ENCODE data around the gene KCNH5.

KCNH5 gene

DNA sequence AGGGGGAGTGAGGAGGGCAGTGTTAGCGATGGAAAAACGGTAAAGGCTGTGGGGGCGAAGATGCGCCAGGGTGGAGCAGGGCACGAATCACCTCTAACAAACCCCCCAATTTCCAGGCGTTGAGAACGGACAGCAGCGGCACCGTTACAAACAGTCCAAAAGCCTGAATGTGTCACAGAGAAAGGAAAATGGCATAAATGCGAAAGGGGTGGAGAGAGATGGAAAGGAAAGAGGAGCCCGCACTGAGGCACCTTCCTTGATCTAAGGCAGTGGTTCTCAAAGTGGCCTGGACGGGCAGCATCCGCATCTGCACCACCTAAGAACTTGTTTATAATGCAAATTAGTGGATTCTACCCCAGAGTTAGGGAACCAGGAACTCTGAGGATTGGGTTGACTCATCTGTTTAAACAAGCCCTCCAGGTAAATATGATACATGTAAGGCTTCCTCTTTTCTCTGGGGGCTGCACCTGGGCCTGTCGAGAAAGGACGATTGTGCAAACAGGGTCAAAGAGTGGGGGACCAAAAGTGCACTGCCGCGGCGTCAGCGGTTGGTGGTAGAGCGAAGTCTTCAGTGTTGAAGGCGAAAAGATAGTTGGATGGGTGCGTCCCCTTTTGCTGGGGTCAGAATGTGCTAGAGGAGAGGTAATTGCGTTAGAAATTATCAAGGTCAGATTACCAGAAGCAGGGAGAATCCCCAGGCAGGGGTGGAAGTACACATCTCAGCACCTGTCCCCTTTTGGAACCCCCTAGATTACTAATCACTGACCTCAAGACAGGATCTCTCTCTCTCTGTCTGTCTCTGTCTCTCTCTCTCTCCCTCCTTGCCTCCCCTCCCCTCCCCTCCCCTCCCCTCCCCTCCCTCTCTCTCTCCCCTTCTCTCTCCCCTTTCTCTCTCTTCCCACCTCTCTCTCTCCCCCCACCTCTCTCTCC is 1.3 kb upstream of the KCNH5 start:
- TF ChIP-seq SIN3A (IDR thresholded peaks at IDR 0.05; ENCODE audit: borderline replicate concordance, insufficient read depth, low read length), result no peak
- no peak for TF ChIP-seq FOXP2 (optimal IDR thresholded peaks at IDR 0.05; ENCODE audit: borderline replicate concordance, extremely low read depth, extremely low read length, insufficient read depth)
- no peak for TF ChIP-seq TAF1 (IDR thresholded peaks at IDR 0.05; ENCODE audit: borderline replicate concordance, insufficient read depth, low read length)
- TF ChIP-seq REST (IDR thresholded peaks at IDR 0.05; ENCODE audit: insufficient read depth in 1 of 2, low read depth in 2 of 2, low read length in 2 of 2), result no peak
- no peak for TF ChIP-seq POLR2AphosphoS5 (IDR thresholded peaks at IDR 0.05; ENCODE audit: low read depth, low read length)

- TF ChIP-seq SIN3A (IDR thresholded peaks at IDR 0.05; ENCODE audit: borderline replicate concordance, insufficient read depth, low read length) (no peak), REST (IDR thresholded peaks at IDR 0.05; ENCODE audit: insufficient read depth in 1 of 2, low read depth in 2 of 2, low read length in 2 of 2) (no peak), POLR2AphosphoS5 (IDR thresholded peaks at IDR 0.05; ENCODE audit: low read depth, low read length) (no peak), FOXP2 (optimal IDR thresholded peaks at IDR 0.05; ENCODE audit: borderline replicate concordance, extremely low read depth, extremely low read length, insufficient read depth) (no peak), TAF1 (IDR thresholded peaks at IDR 0.05; ENCODE audit: borderline replicate concordance, insufficient read depth, low read length) (no peak)
Measured at GRCh38 chr14:63045612-63046320, 508 bp upstream of the KCNH5 start.

- no peak for TF ChIP-seq REST (IDR thresholded peaks at IDR 0.05; ENCODE audit: insufficient read depth in 1 of 2, low read depth in 2 of 2, low read length in 2 of 2)
- no peak for TF ChIP-seq SIN3A (IDR thresholded peaks at IDR 0.05; ENCODE audit: borderline replicate concordance, insufficient read depth, low read length)
- no peak for TF ChIP-seq TAF1 (IDR thresholded peaks at IDR 0.05; ENCODE audit: borderline replicate concordance, insufficient read depth, low read length)
- TF ChIP-seq FOXP2 (optimal IDR thresholded peaks at IDR 0.05; ENCODE audit: borderline replicate concordance, extremely low read depth, extremely low read length, insufficient read depth), result no peak
- TF ChIP-seq POLR2AphosphoS5 (IDR thresholded peaks at IDR 0.05; ENCODE audit: low read depth, low read length), result no peak
Measured at GRCh38 chr14:63039866-63040265, 5.4 kb downstream of the KCNH5 start.

- TF ChIP-seq POLR2AphosphoS5 (IDR thresholded peaks at IDR 0.05; ENCODE audit: low read depth, low read length) (no peak), TAF1 (IDR thresholded peaks at IDR 0.05; ENCODE audit: borderline replicate concordance, insufficient read depth, low read length) (no peak), SIN3A (IDR thresholded peaks at IDR 0.05; ENCODE audit: borderline replicate concordance, insufficient read depth, low read length) (no peak), FOXP2 (optimal IDR thresholded peaks at IDR 0.05; ENCODE audit: borderline replicate concordance, extremely low read depth, extremely low read length, insufficient read depth) (no peak), REST (IDR thresholded peaks at IDR 0.05; ENCODE audit: insufficient read depth in 1 of 2, low read depth in 2 of 2, low read length in 2 of 2) (no peak)
Measured at GRCh38 chr14:63032641-63033040, 12.6 kb downstream of the KCNH5 start.
